Ovary (tissue), 3 donors: ENCODE data around the gene BCAN.

Experiments used
- CTCF ChIP-seq, 3 donors: fragments of 450-650 bp in 2 of 3; fragments of 200-600 bp in 1 of 3; IDR thresholded peaks; one replicate each; pipeline versions ENCODE4 v1.5.1 to v1.8.0; 2016 to 2022; ENCODE audit warnings: antibody characterized with exemption in 3 of 3, mild to moderate bottlenecking in 1 of 3
- EP300 ChIP-seq: sonication (generic); formaldehyde crosslinking; IDR thresholded peaks from one replicate; pipeline ENCODE4 v1.6.1; 2017; ENCODE audit warnings: antibody characterized with exemption
- donor health status: DM: no; HTN: no; CAD: no.

- TF ChIP-seq CTCF (IDR thresholded peaks at IDR 0.05) = no peak
- TF ChIP-seq EP300 = no peak
Observed at GRCh38 chr1:156667968-156668709, 26.2 kb downstream of the BCAN start.
